ENCODE results near the gene AVEN.

AVEN gene, protein sequence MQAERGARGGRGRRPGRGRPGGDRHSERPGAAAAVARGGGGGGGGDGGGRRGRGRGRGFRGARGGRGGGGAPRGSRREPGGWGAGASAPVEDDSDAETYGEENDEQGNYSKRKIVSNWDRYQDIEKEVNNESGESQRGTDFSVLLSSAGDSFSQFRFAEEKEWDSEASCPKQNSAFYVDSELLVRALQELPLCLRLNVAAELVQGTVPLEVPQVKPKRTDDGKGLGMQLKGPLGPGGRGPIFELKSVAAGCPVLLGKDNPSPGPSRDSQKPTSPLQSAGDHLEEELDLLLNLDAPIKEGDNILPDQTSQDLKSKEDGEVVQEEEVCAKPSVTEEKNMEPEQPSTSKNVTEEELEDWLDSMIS

GRCh38 chr15:34038871-34039789, at the start of gene AVEN:
AVEN (minus strand) TSS chr15:34039204; CDS start chr15:34039046, 158 bp downstream.
- peak within 1 kb of the TSS; percentile 94 for H3K4me3 ChIP-seq (ENCODE audit: low read depth, low read length)
- TF ChIP-seq CTCF (IDR thresholded peaks at IDR 0.05; ENCODE audit: insufficient read depth, low read length, missing control alignments), result no peak
- DNase-seq (ENCODE audit: low read depth, low spot score), result no peak
- CTCF ChIA-PET, result interaction anchor here (1.3 kb wide), 1 partner anchor 8 kb away, joined by 4 read pairs; no protein-coding TSS in a partner anchor
- POLR2A ChIA-PET, result interaction anchor here (1.0 to 1.3 kb wide), 2 partner anchors 8 to 9 kb away, joined by 4 read pairs; no protein-coding TSS in a partner anchor

- CTCF ChIA-PET, result interaction anchor here (0.6 to 1.4 kb wide), 4 partner anchors 10 to 113 kb away, joined by 3 to 4 read pairs (median 3); no protein-coding TSS in a partner anchor
- DNase-seq (ENCODE audit: low read depth, low spot score), result no peak
- TF ChIP-seq CTCF (IDR thresholded peaks at IDR 0.05; ENCODE audit: insufficient read depth, low read length, missing control alignments), result no peak
- POLR2A ChIA-PET, result interaction anchor here (0.7 kb wide), 1 partner anchor 38 kb away, joined by 6 read pairs; no protein-coding TSS in a partner anchor
- H3K4me3 ChIP-seq (ENCODE audit: low read depth, low read length), result no peak overlapping the region
Observed at GRCh38 chr15:34085746-34086145, 46.7 kb upstream of the AVEN start.

DNA sequence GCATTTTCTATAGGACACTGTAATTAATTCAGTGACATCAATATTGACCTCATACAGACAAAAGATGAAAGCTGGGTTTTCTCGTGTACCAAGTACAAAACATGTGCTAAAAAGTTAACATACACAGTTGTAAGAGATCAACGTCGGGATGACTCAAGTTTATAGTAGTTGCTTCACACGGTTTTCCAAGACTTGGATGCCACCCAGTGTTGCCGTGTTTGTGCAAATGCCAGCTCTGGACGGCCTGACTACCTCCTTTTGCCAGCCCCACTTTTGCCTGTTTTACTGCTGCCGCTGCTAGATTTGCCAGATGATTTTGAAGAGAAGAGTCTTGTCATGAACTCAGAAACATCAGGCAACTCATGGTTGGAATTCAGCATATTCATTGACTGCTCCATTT, 45.1 kb upstream of the AVEN start:
- TF ChIP-seq CTCF (IDR thresholded peaks at IDR 0.05; ENCODE audit: insufficient read depth, low read length, missing control alignments), result no peak
- ChIA-PET CTCF (no interaction called here), POLR2A (no interaction called here)
- no peak for DNase-seq (ENCODE audit: low read depth, low spot score)
- no peak overlapping the region for H3K4me3 ChIP-seq (ENCODE audit: low read depth, low read length)

DNA sequence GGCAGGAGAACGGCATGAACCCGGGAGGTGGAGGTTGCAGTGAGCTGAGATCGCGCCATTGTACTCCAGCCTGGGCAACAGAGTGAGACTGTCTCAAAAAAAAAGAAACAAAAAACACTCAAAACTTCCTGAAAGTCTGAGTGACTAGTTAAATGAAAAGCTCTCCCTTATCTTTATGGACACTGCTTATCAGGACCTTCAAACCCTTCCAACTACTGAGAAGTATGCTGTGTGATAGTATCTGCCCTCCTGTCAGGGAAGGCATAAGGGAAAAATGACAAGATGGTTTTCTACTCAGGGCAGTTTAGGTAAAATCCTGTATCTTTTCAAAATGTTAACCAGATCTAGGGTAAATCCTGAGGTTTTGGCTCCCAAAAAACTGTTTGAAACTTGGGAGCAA, 40.9 kb upstream of the AVEN start:
- TF ChIP-seq CTCF (IDR thresholded peaks at IDR 0.05; ENCODE audit: insufficient read depth, low read length, missing control alignments), result no peak
- no peak for DNase-seq (ENCODE audit: low read depth, low spot score)
- no peak overlapping the region for H3K4me3 ChIP-seq (ENCODE audit: low read depth, low read length)
- ChIA-PET CTCF (interaction anchor here (1.0 to 1.8 kb wide), 5 partner anchors 10 to 288 kb away, joined by 3 to 10 read pairs (median 5); partner anchors contain the start of gene LPCAT4), POLR2A (no interaction called here)

GRCh38 chr15:34078900-34079299, 39.9 kb upstream of the AVEN start:
- POLR2A ChIA-PET, result no interaction called here

More at GRCh38 chr15:34078900-34079299, 39.9 kb upstream of the AVEN start:
- CTCF ChIA-PET, result interaction anchor here (1.0 to 1.8 kb wide), 5 partner anchors 11 to 289 kb away, joined by 3 to 10 read pairs (median 5); partner anchors contain the start of gene LPCAT4
- no peak overlapping the region for H3K4me3 ChIP-seq (ENCODE audit: low read depth, low read length)
- no peak for DNase-seq (ENCODE audit: low read depth, low spot score)
- TF ChIP-seq CTCF (IDR thresholded peaks at IDR 0.05; ENCODE audit: insufficient read depth, low read length, missing control alignments), result no peak

Data from AG04449 (cell line).